Measurements from ENCODE around the gene STING1.

STING1 gene

GRCh38 chr5:139439013-139439903 is 43.3 kb downstream of the STING1 start, which contains the start of gene DNAJC18:
TSS of gene DNAJC18 (minus strand) at chr5:139439525. CDS start at chr5:139439445, 80 bp downstream.
- DNase-seq (ENCODE audit: low spot score), result peak; percentile 81

DNA sequence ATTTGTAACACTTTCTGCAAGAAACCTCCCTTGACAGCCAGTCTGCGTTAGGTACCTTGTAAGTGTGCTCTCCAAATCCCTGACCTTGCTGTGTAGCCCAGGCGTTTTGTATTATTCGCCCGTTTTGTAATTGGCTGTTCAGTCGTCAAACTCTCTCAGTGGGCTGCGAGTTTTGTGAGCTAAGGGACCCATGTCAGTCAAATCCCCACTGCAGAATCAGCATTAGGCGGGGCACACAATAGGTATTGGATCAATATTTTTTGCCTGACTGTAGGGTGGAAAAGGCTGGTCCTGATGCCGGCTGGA is 43.9 kb downstream of the STING1 start:
- no peak for DNase-seq (ENCODE audit: low spot score)

DNA sequence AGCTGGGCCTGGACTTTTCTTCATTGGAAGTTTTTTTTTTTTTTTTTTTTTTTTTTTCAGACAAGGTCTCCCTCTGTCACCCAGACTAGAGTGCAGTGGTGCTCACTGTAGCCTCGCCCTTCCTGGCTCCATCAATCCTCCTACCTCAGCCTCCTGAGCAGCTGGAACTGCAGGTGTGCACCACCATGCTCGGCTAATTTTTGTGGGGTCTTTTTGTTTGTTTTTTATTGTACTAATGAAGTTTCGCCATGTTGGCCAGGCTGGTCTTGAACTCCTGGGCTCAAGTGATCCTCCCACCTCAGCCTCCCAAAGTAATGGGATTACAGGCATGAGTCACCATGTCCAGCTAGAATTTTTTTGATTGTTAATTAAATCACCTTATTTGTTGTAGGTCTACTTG is 46.9 kb downstream of the STING1 start:
- DNase-seq (ENCODE audit: low spot score), result no peak

- no peak for DNase-seq (ENCODE audit: low spot score)
These were observed 50.9 kb downstream of the STING1 start for GRCh38 chr5:139431706-139432105.

- no peak for DNase-seq (ENCODE audit: low spot score)
These were observed 52.5 kb downstream of the STING1 start for GRCh38 chr5:139430015-139430414.

DNA sequence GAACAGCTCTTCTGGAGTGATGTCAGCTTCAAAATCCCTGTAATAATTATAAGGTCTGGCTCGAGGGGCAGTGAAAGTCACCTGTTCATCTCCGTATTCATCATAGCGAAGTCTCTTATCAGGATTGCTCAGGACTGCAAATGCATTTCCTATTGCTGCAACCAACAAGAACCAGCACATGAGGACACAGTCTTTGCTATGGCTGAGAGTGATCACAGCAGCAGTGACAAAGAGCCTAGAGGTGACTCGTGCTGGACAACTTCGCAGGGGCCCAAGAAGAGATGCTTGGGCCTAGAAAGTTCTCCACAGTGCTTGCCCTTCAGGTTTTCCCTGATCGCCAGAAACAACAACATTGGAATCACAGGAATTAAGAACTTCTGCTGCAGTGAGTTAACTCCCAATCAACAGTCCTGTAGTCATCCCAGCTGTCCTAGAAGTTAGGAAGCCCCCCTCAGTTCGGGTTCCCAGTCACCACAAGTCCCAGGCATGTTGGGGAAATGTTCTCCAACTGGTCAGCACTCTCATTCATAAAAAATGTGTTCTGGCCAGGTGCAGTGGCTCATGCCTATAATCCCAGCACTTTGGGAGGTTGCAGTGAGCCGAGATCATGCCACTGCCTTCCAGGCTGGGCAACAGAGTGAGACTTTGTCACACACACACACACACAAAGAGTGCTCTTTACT is 56.2 kb downstream of the STING1 start:
- DNase-seq (ENCODE audit: low spot score), result no peak
